DOHH2 (cell line): Measurements from ENCODE around the gene DZIP1L.

ENCODE experiments used
- CTCF ChIP-seq: fragments of 200-600 bp; sonication (generic); IDR thresholded peaks from one replicate; pipeline ENCODE4 v1.5.1; 2014; ENCODE audit warnings: antibody characterized with exemption, mild to moderate bottlenecking, low read depth, low read length; ENCODE audit not compliant: poor library complexity, severe bottlenecking
- EZH2phosphoT487 ChIP-seq: fragments of 200-600 bp; sonication (generic); IDR thresholded peaks from 2 replicates; pipeline ENCODE4 v1.6.1; 2017; ENCODE audit warnings: borderline replicate concordance, mild to moderate bottlenecking, antibody characterized with exemption, low read length, moderate library complexity, mixed read lengths

GRCh38 chr3:138099417-138099816, 16.0 kb downstream of the DZIP1L start:
- TF ChIP-seq CTCF (no peak), EZH2phosphoT487 (no peak)
